Measurements from ENCODE around the gene ASB15. TPM values are rescaled to one million over a fixed set of nuclear protein-coding genes. Genes with fewer than 3 reads are reported as not detected.

Gene ASB15
- total RNA-seq, 4 donors from 2014 or later = not detected

DNA sequence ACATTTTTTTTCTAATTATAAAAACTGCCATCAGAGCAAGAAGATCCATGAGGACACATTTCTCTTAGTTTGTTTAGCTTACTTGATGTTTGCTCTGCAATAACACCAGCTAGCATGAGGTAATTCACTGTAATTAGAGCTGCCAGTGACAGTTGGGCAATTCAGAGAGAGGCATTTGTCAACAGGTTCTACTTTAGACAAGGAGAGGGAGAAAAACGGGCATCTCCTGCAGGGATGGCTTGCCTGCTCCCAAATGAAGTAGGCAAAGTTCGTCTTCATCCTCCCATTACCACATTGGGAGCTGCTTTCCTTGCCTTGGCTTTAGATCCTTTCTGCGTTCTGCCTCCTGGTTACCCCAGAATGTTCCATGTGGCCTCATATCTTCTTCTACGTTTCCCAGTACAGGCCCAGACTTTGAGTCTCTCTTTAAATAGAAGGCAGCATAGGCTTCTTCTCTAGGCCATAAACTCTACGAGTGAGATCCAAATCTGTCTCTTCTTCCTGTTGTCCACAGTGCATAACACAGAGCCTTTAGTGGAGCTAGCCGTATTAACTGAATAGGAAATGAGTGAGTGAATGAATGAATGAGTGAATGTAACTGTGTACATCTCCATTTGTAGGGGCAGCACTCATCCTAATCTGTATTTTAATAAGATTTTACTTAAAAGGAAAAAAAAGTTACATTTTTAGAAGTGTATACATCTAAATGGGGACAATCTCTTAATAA, 21.2 kb downstream of the ASB15 start:
- H3K4me3 ChIP-seq (ENCODE audit: low read depth, poor library complexity, severe bottlenecking) = no peak overlapping the region
- no peak for TF ChIP-seq POLR2A (IDR thresholded peaks at IDR 0.05)
- TF ChIP-seq, protein P1, sequence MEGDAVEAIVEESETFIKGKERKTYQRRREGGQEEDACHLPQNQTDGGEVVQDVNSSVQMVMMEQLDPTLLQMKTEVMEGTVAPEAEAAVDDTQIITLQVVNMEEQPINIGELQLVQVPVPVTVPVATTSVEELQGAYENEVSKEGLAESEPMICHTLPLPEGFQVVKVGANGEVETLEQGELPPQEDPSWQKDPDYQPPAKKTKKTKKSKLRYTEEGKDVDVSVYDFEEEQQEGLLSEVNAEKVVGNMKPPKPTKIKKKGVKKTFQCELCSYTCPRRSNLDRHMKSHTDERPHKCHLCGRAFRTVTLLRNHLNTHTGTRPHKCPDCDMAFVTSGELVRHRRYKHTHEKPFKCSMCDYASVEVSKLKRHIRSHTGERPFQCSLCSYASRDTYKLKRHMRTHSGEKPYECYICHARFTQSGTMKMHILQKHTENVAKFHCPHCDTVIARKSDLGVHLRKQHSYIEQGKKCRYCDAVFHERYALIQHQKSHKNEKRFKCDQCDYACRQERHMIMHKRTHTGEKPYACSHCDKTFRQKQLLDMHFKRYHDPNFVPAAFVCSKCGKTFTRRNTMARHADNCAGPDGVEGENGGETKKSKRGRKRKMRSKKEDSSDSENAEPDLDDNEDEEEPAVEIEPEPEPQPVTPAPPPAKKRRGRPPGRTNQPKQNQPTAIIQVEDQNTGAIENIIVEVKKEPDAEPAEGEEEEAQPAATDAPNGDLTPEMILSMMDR (IDR thresholded peaks at IDR 0.05) = no peak
- 75 to 80% methylated on average over 6 of the region's 6 CpGs for WGBS, 2 donors
- DNase-seq (ENCODE audit: low spot score in 2 of 2) = no peak
- intact Hi-C loops (cut with DNase I; ENCODE audit: low total_unique reads) = no loop called here

DNA sequence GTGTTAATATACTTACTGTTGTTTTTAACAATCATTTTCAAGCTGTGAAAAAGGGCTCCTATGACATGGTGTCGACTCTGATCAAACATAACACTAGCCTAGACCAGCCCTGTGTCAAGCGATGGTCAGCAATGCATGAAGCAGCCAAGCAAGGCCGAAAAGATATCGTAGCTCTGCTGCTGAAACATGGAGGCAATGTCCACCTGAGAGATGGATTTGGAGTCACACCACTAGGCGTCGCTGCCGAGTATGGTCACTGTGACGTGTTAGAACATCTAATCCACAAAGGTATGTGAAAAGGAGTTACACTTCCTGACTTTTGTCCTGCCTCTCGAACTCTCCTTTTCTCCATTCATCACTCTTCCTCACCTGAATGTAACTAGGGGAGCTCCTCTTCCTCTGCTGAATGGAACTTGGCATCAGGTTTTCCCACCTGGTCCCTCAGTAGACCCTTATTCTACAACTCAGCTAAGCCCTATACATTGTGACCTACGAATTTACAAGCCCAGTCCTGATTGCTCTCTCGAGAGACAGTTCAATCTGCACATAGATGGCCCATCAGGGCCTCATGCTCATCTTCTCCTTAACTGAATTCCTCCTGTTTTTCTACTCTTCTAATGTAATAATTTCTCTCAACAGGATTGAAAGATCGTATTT, 23.0 kb downstream of the ASB15 start:
- intact Hi-C loops (cut with DNase I; ENCODE audit: low total_unique reads) = no loop called here
- no peak for TF ChIP-seq POLR2A (IDR thresholded peaks at IDR 0.05)
- TF ChIP-seq, protein P1 (IDR thresholded peaks at IDR 0.05) = no peak
- no peak overlapping the region for H3K4me3 ChIP-seq (ENCODE audit: low read depth, poor library complexity, severe bottlenecking)
- WGBS, 2 donors = 61 to 68% methylated on average over 12 of the region's 12 CpGs
- no peak for DNase-seq (ENCODE audit: low spot score in 2 of 2)

DNA sequence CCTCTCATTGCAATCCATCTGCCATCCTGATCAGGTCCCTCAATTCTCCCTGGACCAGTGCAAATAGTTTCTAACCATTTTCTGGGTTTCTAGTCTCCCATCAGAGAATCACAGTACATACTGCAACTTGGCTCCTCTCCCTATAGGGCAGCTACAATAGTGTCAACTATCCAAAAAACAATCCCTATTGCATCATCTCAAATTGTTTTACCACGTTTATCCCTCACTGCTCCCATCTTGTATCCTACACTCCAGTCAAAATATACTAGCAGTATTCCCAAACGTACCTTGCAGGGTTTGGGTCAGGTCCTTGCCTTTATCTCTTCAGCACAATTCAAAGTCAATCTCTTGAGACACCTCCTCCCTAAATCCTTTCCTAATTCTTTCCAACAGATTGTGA, 23.6 kb downstream of the ASB15 start:
- 54 to 58% methylated on average over 2 of the region's 2 CpGs for WGBS, 2 donors
- TF ChIP-seq, protein P1 (IDR thresholded peaks at IDR 0.05) = no peak
- no peak for TF ChIP-seq POLR2A (IDR thresholded peaks at IDR 0.05)
- intact Hi-C loops (cut with DNase I; ENCODE audit: low total_unique reads) = no loop called here
- no peak for DNase-seq (ENCODE audit: low spot score in 2 of 2)
- no peak overlapping the region for H3K4me3 ChIP-seq (ENCODE audit: low read depth, poor library complexity, severe bottlenecking)

DNA sequence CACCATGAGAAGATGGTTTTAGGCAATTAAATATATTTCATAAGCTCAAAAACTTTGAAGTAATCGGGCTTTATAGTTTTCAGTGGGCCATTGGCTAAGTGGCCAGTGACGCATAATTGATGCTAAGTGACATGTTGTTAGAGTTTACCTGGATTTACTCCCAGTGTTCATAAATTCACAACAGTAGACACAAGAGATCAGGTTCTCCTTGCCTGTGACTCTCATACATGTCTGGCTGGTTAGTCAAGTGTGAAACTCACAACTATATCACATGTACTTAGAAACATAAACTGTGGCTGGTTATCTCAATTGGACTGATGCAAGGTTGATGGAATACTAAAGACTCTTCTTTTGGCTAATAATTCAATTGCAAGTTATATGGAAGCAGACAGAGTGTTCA, 26.2 kb downstream of the ASB15 start:
- 96 to 97% methylated on average over 2 of the region's 2 CpGs for WGBS, 2 donors
- intact Hi-C loops (cut with DNase I; ENCODE audit: low total_unique reads) = no loop called here
- TF ChIP-seq, protein P1 (IDR thresholded peaks at IDR 0.05) = no peak

DNA sequence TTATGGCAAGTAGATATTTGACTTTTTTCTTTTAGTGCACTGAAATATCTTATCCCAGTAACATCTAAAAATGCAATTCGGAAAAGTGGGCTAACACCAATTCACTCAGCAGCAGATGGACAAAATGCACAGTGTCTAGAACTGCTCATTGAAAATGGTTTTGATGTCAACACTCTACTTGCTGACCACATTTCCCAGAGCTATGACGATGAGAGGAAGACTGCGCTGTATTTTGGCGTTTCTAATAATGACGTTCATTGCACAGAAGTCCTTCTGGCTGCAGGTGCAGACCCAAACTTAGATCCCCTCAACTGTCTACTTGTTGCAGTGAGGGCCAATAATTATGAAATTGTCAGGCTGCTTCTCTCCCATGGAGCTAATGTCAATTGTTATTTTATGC, 27.2 kb downstream of the ASB15 start:
- DNase-seq (ENCODE audit: low spot score in 2 of 2) = no peak
- H3K4me3 ChIP-seq (ENCODE audit: low read depth, poor library complexity, severe bottlenecking) = no peak overlapping the region
- intact Hi-C loops (cut with DNase I; ENCODE audit: low total_unique reads) = no loop called here
- 92 to 95% methylated on average over 5 of the region's 5 CpGs for WGBS, 2 donors
- TF ChIP-seq POLR2A (IDR thresholded peaks at IDR 0.05) = no peak
- TF ChIP-seq, protein P1 (IDR thresholded peaks at IDR 0.05) = no peak

More for the DNA sequence above, 26.2 kb downstream of the ASB15 start:
- no peak overlapping the region for H3K4me3 ChIP-seq (ENCODE audit: low read depth, poor library complexity, severe bottlenecking)
- no peak for DNase-seq (ENCODE audit: low spot score in 2 of 2)
